ENCODE results near the gene TMEM190. TPM values are rescaled to one million over a fixed set of nuclear protein-coding genes. Genes with fewer than 3 reads are reported as not detected.

The TMEM190 gene
- total RNA-seq, 1 donor from 2014 or later = 2.5 TPM

- Histone ChIP-seq H3K4me3 (ENCODE audit: insufficient read depth, low read depth, low read length) (no peak overlapping the region), H3K79me2 (ENCODE audit: insufficient read depth, low read length) (no peaks in the 10 kb centered on the region), H3K27ac (ENCODE audit: low read depth, low read length) (no peak overlapping the region), H3K4me1 (ENCODE audit: insufficient read depth, low read length) (no peaks in the 10 kb centered on the region), H3K9me3 (ENCODE audit: insufficient read depth, low read depth, low read length) (no peaks in the 10 kb centered on the region), H4K20me1 (ENCODE audit: insufficient read depth, low read length) (no peaks in the 10 kb centered on the region), H3K4me2 (ENCODE audit: low read length) (no peak overlapping the region), H3K9ac (ENCODE audit: low read length) (no peak overlapping the region), H2AFZ (ENCODE audit: low read depth, low read length) (no peak overlapping the region), H3K27me3 (ENCODE audit: insufficient read depth, low read length) (peaks cover 5% of the 10 kb centered on the region), H3K36me3 (ENCODE audit: insufficient read depth, low read length) (no peaks in the 10 kb centered on the region)
- TF ChIP-seq, protein P1, sequence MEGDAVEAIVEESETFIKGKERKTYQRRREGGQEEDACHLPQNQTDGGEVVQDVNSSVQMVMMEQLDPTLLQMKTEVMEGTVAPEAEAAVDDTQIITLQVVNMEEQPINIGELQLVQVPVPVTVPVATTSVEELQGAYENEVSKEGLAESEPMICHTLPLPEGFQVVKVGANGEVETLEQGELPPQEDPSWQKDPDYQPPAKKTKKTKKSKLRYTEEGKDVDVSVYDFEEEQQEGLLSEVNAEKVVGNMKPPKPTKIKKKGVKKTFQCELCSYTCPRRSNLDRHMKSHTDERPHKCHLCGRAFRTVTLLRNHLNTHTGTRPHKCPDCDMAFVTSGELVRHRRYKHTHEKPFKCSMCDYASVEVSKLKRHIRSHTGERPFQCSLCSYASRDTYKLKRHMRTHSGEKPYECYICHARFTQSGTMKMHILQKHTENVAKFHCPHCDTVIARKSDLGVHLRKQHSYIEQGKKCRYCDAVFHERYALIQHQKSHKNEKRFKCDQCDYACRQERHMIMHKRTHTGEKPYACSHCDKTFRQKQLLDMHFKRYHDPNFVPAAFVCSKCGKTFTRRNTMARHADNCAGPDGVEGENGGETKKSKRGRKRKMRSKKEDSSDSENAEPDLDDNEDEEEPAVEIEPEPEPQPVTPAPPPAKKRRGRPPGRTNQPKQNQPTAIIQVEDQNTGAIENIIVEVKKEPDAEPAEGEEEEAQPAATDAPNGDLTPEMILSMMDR (IDR thresholded peaks at IDR 0.05; ENCODE audit: insufficient read depth, low read depth, low read length) = no peak
- no peak for TF ChIP-seq EZH2 (IDR thresholded peaks at IDR 0.05; ENCODE audit: insufficient read depth, low read length)
- DNase-seq (ENCODE audit: low read depth) = no peak
- Mint-ChIP-seq H3K27ac (ENCODE audit: unreplicated experiment) (no peak overlapping the region), H3K4me1 (ENCODE audit: low read depth, unreplicated experiment) (no peaks in the 10 kb centered on the region), H3K27me3 (ENCODE audit: low read depth, unreplicated experiment) (peaks cover 18% of the 10 kb centered on the region), H3K36me3 (ENCODE audit: low read depth, unreplicated experiment) (no peaks in the 10 kb centered on the region), H3K4me3 (ENCODE audit: unreplicated experiment) (no peak overlapping the region), H3K9me3 (ENCODE audit: unreplicated experiment) (no peaks in the 10 kb centered on the region)
- no peak for FAIRE-seq
Measured at GRCh38 chr19:55423225-55424005, 46.8 kb downstream of the TMEM190 start.

DNA sequence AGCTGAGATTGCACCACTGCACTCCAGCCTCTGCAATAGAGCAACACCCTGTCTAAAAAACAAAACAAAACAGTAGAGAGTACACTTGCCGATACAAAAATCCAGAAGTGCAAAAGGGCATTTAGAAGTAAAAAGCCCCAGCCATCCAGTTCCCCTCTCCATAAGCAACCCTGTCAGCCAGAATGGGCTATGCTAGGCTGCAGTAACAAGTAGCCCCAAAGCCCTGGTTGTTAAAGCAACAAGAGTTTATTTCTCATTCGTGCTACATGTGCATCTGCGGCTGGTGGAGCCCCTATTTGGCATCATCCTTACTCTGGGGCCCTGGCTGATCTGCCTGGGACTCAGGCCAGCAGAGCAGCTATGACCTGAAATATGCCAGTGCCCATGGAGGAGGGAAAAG is 47.9 kb downstream of the TMEM190 start:
- Histone ChIP-seq H2AFZ (ENCODE audit: low read depth, low read length) (no peak overlapping the region), H3K4me2 (ENCODE audit: low read length) (no peak overlapping the region), H3K4me1 (ENCODE audit: insufficient read depth, low read length) (no peaks in the 10 kb centered on the region), H3K79me2 (ENCODE audit: insufficient read depth, low read length) (no peaks in the 10 kb centered on the region), H3K9me3 (ENCODE audit: insufficient read depth, low read depth, low read length) (no peaks in the 10 kb centered on the region), H3K4me3 (ENCODE audit: insufficient read depth, low read depth, low read length) (no peak overlapping the region), H3K36me3 (ENCODE audit: insufficient read depth, low read length) (no peaks in the 10 kb centered on the region), H3K9ac (ENCODE audit: low read length) (no peak overlapping the region), H4K20me1 (ENCODE audit: insufficient read depth, low read length) (no peaks in the 10 kb centered on the region), H3K27ac (ENCODE audit: low read depth, low read length) (no peak overlapping the region), H3K27me3 (ENCODE audit: insufficient read depth, low read length) (peaks cover 7% of the 10 kb centered on the region)
- Mint-ChIP-seq H3K27ac (ENCODE audit: unreplicated experiment) (no peak overlapping the region), H3K4me3 (ENCODE audit: unreplicated experiment) (no peak overlapping the region), H3K4me1 (ENCODE audit: low read depth, unreplicated experiment) (no peaks in the 10 kb centered on the region), H3K36me3 (ENCODE audit: low read depth, unreplicated experiment) (no peaks in the 10 kb centered on the region), H3K9me3 (ENCODE audit: unreplicated experiment) (no peaks in the 10 kb centered on the region), H3K27me3 (ENCODE audit: low read depth, unreplicated experiment) (peaks cover 17% of the 10 kb centered on the region)
- FAIRE-seq = no peak
- DNase-seq (ENCODE audit: low read depth) = no peak
- TF ChIP-seq, protein P1 (IDR thresholded peaks at IDR 0.05; ENCODE audit: insufficient read depth, low read depth, low read length) = no peak
- no peak for TF ChIP-seq EZH2 (IDR thresholded peaks at IDR 0.05; ENCODE audit: insufficient read depth, low read length)

GRCh38 chr19:55426042-55426441 is 49.4 kb downstream of the TMEM190 start:
- Histone ChIP-seq H3K4me2 (ENCODE audit: low read length) (no peak overlapping the region), H3K4me3 (ENCODE audit: insufficient read depth, low read depth, low read length) (no peak overlapping the region), H4K20me1 (ENCODE audit: insufficient read depth, low read length) (no peaks in the 10 kb centered on the region), H3K36me3 (ENCODE audit: insufficient read depth, low read length) (no peaks in the 10 kb centered on the region), H3K79me2 (ENCODE audit: insufficient read depth, low read length) (no peaks in the 10 kb centered on the region), H2AFZ (ENCODE audit: low read depth, low read length) (no peak overlapping the region), H3K4me1 (ENCODE audit: insufficient read depth, low read length) (no peaks in the 10 kb centered on the region), H3K9me3 (ENCODE audit: insufficient read depth, low read depth, low read length) (peaks cover under 1% of the 10 kb centered on the region), H3K27ac (ENCODE audit: low read depth, low read length) (no peak overlapping the region), H3K9ac (ENCODE audit: low read length) (no peak overlapping the region), H3K27me3 (ENCODE audit: insufficient read depth, low read length) (peaks cover 5% of the 10 kb centered on the region)
- DNase-seq (ENCODE audit: low read depth) (no peak), FAIRE-seq (no peak)
- TF ChIP-seq, protein P1 (IDR thresholded peaks at IDR 0.05; ENCODE audit: insufficient read depth, low read depth, low read length) = no peak
- TF ChIP-seq EZH2 (IDR thresholded peaks at IDR 0.05; ENCODE audit: insufficient read depth, low read length) = no peak
- H3K9me3 Mint-ChIP-seq (ENCODE audit: unreplicated experiment) = no peaks in the 10 kb centered on the region
- no peak overlapping the region for H3K4me3 Mint-ChIP-seq (ENCODE audit: unreplicated experiment)
- no peak overlapping the region for H3K27ac Mint-ChIP-seq (ENCODE audit: unreplicated experiment)
- peaks cover 9% of the 10 kb centered on the region for H3K27me3 Mint-ChIP-seq (ENCODE audit: low read depth, unreplicated experiment)
- no peaks in the 10 kb centered on the region for H3K4me1 Mint-ChIP-seq (ENCODE audit: low read depth, unreplicated experiment)
- H3K36me3 Mint-ChIP-seq (ENCODE audit: low read depth, unreplicated experiment) = no peaks in the 10 kb centered on the region

Measured in astrocyte (in vitro differentiated cells and primary cell).